ENCODE data around the gene PRKCE.

DNA sequence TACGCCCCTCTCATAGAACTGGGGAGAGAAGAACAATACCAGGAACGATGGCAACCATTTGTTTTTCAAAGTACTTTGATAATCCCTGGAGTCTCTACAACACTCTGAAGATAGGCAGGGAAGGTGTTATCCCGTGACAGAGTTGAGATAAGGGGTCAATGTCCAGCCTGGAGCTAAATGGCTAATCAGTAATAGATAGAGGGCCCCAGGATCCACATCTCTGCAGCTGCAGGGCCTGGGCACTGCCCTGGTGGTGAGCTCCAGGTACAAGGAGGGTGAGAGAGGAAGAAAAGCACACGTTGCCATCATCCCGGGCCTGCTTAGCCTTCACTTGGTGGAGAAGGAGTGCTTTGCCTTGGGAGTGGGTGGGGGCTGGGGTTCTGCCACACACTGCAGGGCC lies 260.6 kb downstream of the PRKCE start:
- TF ChIP-seq, protein P1, sequence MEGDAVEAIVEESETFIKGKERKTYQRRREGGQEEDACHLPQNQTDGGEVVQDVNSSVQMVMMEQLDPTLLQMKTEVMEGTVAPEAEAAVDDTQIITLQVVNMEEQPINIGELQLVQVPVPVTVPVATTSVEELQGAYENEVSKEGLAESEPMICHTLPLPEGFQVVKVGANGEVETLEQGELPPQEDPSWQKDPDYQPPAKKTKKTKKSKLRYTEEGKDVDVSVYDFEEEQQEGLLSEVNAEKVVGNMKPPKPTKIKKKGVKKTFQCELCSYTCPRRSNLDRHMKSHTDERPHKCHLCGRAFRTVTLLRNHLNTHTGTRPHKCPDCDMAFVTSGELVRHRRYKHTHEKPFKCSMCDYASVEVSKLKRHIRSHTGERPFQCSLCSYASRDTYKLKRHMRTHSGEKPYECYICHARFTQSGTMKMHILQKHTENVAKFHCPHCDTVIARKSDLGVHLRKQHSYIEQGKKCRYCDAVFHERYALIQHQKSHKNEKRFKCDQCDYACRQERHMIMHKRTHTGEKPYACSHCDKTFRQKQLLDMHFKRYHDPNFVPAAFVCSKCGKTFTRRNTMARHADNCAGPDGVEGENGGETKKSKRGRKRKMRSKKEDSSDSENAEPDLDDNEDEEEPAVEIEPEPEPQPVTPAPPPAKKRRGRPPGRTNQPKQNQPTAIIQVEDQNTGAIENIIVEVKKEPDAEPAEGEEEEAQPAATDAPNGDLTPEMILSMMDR (IDR thresholded peaks at IDR 0.05): no peak
- TF ChIP-seq EZH2phosphoT487 (IDR thresholded peaks at IDR 0.05; ENCODE audit: borderline replicate concordance, low read depth): no peak
- TF ChIP-seq YY1 (IDR thresholded peaks at IDR 0.05; ENCODE audit: low read depth): no peak
- no peak for TF ChIP-seq POLR2AphosphoS5 (IDR thresholded peaks at IDR 0.05; ENCODE audit: low read depth, low read length)
- no peak for TF ChIP-seq TAF1 (IDR thresholded peaks at IDR 0.05; ENCODE audit: borderline replicate concordance, low read depth, low read length)
- TF ChIP-seq, protein P2, sequence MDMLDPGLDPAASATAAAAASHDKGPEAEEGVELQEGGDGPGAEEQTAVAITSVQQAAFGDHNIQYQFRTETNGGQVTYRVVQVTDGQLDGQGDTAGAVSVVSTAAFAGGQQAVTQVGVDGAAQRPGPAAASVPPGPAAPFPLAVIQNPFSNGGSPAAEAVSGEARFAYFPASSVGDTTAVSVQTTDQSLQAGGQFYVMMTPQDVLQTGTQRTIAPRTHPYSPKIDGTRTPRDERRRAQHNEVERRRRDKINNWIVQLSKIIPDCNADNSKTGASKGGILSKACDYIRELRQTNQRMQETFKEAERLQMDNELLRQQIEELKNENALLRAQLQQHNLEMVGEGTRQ (IDR thresholded peaks at IDR 0.05; ENCODE audit: borderline replicate concordance, low read depth, low read length): no peak

All from SK-N-SH (cell line).